NCI-H1694 (cell line): ENCODE measurements around the gene STUB1.

Experiments
- DNase-seq: peaks from one replicate; lab custom pipeline; 2025; lab: John Stamatoyannopoulos, UW

STUB1 gene

GRCh38 chr16:644556-644955 is 35.7 kb upstream of the STUB1 start:
- no peak for DNase-seq

- DNase-seq: no peak
Measured at GRCh38 chr16:645852-646678, 34.1 kb upstream of the STUB1 start.

GRCh38 chr16:646679-647172 is 33.5 kb upstream of the STUB1 start:
- no peak for DNase-seq

- DNase-seq: no peak
Measured at GRCh38 chr16:647173-647902, 32.9 kb upstream of the STUB1 start.

DNA sequence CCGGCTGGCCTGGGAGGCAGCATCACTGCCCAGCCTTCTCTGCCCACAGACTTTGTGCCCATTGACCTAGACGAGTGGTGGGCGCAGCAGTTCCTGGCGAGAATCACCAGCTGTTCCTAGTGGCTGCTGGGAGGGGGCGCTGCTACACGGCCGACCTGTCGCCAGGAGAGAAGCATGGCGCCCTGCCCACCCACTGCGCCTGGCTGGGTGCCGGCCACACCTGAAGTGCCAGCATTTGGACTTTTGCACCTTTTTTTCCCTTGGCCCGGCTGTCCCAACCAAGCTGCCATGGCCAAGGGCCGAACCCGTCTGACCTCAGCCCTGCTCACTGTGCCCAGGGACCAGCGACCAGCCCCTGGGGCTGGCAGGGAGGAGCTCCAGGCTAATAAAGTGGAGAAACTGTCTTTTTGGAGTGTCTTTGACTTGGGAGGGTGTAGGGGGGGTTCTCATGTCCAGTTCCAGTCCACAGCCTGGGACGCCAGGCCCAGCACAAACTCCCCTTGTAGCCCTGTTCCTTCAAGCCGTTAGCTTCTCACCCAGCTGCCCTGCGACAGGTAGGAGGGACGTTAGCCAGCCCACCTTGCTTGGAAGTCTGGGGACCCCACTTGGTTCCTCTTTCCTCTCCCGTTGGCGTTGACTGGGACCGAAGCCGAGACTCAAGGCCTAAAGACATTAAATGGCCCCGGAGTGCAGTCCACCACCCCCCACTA is 32.0 kb upstream of the STUB1 start:
- no peak for DNase-seq

GRCh38 chr16:648781-649589 is 31.2 kb upstream of the STUB1 start, which contains the start of gene WDR90:
Gene WDR90, plus strand, starts transcription at chr16:649365. Its CDS starts 52 bp downstream, at chr16:649417.
- DNase-seq: peak; percentile 68

DNA sequence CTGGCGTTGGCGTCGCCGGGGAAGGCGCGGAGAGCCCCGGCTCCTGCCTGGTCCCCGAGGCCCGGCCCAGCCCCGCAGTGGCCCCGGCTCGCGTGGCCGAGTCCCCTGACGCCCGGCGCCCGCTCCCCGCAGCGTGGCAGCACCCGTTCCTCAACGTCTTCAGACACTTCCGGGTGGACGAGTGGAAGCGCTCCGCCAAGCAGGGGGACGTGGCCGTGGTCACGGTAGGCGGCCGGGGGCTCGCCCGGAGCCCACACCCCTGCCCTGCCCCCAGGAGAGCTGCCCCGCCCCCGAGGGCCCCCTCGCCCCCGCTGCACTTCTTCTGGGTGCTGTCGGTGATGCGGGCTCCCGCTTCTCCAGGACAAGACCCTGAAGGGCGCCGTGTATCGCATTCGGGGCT is 30.6 kb upstream of the STUB1 start:
- no peak for DNase-seq

DNA sequence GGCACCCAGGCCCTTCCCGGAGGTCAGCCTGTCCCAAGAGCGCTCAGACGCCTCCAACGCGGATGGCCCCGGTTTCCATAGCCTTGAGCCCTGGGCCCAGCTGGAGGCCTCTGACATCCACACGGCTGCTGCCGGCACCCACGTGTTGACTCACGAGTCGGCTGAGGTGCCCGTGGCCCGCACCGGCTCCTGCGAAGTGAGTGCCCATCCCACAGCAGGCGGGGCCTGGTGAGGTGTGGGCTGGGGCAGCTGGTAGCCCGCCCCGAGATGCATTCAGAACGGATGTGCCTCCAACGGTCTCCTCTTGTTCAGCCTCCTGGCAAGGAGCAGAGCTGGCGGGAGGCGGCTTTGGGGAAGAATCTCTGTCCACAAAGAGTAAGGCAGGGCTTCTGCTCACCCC is 28.4 kb upstream of the STUB1 start:
- no peak for DNase-seq

- no peak for DNase-seq
Measured at GRCh38 chr16:652454-653305, 27.5 kb upstream of the STUB1 start.

- DNase-seq: no peak
Measured at GRCh38 chr16:654034-654433, 26.2 kb upstream of the STUB1 start.

- no peak for DNase-seq
Measured at GRCh38 chr16:657487-657886, 22.7 kb upstream of the STUB1 start.

DNA sequence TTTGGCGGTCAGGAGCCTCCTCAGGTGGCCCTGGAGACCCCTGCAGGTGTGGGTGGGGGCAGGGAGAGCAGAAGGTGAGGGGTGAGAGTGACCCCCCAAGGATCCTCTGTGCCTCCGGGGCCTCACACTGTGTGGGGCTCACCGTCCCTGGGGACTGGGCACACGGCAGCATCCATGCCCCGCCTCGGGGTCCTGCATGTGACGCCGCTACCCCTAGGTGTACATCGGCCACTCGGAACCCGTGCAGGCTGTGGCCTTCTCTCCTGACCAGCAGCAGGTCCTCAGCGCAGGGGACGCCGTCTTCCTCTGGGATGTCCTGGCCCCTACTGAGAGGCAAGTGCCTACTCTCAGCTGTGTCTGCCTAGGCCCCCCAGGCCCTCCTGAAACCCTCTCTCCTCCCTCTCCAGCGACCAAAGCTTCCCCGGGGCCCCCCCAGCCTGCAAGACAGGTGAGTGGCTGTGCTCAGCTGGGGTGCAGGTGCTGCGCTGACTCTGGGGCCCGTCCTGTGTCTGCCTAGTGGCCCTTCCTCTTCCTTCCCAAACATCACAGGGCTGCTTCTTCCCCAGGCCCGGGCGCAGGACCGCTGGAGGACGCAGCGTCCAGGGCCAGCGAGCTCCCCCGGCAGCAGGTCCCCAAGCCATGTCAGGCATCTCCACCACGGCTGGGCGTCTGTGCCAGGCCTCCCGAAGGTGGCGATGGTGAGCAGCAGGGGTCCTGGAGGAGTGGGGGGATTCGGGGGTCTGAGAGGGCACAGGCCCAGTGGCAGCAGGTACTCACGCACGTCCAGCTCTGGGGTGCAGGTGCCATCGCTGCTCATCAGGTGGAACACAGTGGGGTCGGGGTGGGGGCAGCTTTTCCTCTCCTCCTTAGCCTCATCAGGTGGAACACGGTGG is 21.3 kb upstream of the STUB1 start:
- DNase-seq: no peak

DNA sequence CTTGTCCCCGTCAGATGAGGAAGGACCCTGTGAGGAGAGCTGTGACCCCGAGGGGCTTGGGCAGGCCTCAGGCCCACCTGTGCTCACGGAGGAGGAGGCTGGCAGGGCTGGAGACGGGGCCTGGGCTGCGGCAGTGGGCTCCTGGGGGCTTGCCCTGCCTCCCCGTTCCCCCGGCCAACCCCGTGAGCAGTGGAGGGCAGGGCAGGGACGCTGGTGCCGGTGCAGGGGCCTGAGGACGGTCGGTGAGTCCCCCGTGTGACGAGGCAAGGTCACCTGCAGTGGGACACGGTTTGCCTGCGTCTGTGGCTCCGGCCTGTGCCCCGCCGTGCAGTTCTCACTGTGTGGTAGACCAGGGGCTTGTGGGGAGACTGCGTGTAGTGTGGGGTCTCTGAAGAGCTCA is 20.6 kb upstream of the STUB1 start:
- DNase-seq: no peak

DNA sequence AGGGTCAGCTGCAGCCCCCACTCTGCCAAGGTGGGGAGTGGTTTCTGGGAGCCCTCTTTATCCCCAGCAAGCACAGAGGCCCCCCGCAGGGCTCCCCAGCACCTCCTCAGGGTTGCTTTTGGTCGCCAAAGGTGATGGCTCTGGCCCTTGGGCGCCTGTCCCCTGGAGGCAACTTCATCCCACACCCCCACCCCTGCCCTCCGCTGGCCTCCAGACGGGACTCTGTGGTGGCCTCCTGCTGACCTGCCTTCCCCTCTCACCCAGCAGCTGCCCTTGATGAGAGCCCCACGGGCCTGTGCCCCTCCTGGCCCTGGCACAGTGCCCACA is 20.1 kb upstream of the STUB1 start:
- DNase-seq: no peak

DNA sequence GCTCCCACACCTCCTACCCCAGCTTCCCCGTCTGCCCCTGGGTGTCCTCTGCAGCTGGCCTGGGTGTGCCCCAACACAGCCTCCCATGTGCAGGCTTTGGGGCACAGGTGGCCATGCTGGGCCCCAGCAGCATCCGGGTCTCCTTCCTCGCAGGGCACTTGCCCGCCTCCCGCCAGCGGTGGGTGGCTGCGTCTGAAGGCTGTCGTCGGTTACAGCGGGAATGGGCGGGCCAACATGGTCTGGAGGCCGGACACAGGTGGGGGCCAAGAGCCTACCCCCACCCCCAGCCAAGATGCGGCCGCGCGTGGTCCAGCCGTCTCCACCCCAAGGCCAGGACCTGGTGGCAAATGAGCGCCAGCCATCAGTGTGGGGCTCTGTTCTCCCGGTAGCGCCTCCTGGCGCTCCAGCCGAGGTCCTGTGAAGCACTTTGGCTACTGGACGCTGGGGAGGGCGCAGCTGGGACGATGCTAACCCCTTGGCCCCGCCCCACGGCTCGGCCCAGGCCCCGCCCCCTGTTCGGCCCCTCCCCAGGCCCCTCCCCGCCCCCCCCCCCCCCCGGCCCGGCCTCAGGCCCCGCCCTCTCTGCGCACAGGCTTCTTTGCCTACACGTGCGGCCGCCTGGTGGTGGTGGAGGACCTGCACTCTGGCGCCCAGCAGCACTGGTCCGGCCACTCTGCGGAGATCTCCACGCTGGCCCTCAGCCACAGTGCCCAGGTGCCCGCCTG is 19.6 kb upstream of the STUB1 start:
- no peak for DNase-seq

GRCh38 chr16:661184-661821 is 18.9 kb upstream of the STUB1 start:
- no peak for DNase-seq

DNA sequence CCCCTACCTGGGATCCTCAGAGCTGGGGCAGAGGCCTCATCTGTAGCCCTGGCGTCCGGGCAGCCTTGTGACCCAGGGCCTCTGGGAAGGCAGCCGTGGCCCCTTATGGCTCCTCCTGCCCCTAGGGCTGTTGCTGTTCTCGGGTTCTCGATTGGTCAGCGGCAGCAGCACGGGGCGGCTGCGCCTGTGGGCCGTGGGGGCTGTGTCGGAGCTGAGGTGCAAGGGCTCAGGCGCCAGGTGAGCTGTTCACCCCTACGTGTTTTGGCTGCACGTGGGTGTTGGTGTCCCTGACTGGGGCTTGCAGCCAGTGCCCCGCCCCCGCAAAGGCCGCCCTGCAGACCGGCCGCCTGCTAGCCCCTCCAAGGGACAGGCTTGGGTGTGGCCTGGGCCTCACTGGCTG is 18.1 kb upstream of the STUB1 start:
- DNase-seq: no peak

- DNase-seq: no peak
Measured at GRCh38 chr16:662597-662996, 17.6 kb upstream of the STUB1 start.

DNA sequence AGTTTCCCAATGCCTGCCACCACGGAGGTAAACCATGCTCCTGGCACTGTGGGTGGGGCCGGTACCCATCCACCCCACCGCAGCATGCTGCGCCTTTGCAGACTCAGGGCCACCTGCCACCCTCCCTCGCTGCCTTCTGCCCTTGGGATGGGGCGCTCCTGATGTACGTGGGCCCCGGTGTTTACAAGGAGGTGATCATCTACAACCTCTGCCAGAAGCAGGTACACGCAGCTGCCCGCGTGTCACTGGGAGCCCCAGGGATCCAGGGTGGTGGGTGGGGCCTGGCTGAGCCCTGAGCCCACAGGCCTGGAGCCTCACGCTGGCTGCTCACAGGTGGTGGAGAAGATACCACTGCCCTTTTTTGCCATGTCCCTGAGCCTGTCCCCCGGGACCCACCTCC is 13.6 kb upstream of the STUB1 start:
- DNase-seq: no peak
